ENCODE measurements around the gene HRH2.

Gene HRH2

GRCh38 chr5:175691761-175692160 is 33.9 kb downstream of the HRH2 start:
- no peak overlapping the region for H3K4me3 ChIP-seq (ENCODE audit: low read length)
- no peak for TF ChIP-seq CTCF (conservative IDR thresholded peaks at IDR 0.05; ENCODE audit: low read length)
- DNase-seq (ENCODE audit: low read depth) = no peak

GRCh38 chr5:175692235-175692995 is 34.5 kb downstream of the HRH2 start:
- no peak for DNase-seq (ENCODE audit: low read depth)
- H3K4me3 ChIP-seq (ENCODE audit: low read length) = no peak overlapping the region
- no peak for TF ChIP-seq CTCF (conservative IDR thresholded peaks at IDR 0.05; ENCODE audit: low read length)

GRCh38 chr5:175692996-175693710 is 35.3 kb downstream of the HRH2 start:
- DNase-seq (ENCODE audit: low read depth) = no peak
- no peak overlapping the region for H3K4me3 ChIP-seq (ENCODE audit: low read length)
- TF ChIP-seq CTCF (conservative IDR thresholded peaks at IDR 0.05; ENCODE audit: low read length) = no peak

- H3K4me3 ChIP-seq (ENCODE audit: low read length) = no peak overlapping the region
- no peak for TF ChIP-seq CTCF (conservative IDR thresholded peaks at IDR 0.05; ENCODE audit: low read length)
- DNase-seq (ENCODE audit: low read depth) = no peak
Observed at GRCh38 chr5:175693741-175694140, 35.9 kb downstream of the HRH2 start.

GRCh38 chr5:175694371-175695160 is 36.7 kb downstream of the HRH2 start:
- H3K4me3 ChIP-seq (ENCODE audit: low read length) = no peak overlapping the region
- DNase-seq (ENCODE audit: low read depth) = no peak

More at GRCh38 chr5:175694371-175695160, 36.7 kb downstream of the HRH2 start:
- no peak for TF ChIP-seq CTCF (conservative IDR thresholded peaks at IDR 0.05; ENCODE audit: low read length)
